ENCODE data around the gene TLE5. TPM values are rescaled to one million over a fixed set of nuclear protein-coding genes. Genes with fewer than 3 reads are reported as not detected.

The TLE5 gene
- total and polyA plus RNA-seq, 2 of the 4 experiments (the other 2 are of a cell fraction), result 119 to 407 TPM

DNA sequence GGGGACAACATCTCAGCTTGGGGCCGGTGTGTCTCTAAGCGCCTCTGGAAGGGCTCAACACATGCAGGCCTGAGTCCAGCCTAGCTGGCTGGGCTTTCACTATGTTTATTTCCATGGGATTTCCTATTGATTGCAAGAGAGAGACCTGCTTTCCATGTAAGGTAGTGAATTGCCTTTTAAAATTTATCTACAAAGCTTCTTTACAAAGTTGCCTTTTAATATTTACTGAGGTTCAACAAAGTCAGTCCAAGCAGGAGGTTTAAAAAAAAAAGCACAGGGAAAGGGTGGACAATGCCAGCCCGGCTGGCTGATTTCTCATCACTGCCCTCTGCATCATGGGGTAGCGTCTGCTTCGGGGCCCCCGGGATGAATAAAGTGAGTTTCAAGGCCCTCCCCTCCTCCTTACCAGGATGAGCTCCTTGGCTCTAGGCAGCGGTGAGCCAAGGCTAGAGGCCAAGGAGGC, 49.0 kb downstream of the TLE5 start:
- TF ChIP-seq, protein P1, sequence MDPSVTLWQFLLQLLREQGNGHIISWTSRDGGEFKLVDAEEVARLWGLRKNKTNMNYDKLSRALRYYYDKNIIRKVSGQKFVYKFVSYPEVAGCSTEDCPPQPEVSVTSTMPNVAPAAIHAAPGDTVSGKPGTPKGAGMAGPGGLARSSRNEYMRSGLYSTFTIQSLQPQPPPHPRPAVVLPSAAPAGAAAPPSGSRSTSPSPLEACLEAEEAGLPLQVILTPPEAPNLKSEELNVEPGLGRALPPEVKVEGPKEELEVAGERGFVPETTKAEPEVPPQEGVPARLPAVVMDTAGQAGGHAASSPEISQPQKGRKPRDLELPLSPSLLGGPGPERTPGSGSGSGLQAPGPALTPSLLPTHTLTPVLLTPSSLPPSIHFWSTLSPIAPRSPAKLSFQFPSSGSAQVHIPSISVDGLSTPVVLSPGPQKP (IDR thresholded peaks at IDR 0.05; ENCODE audit: borderline replicate concordance, low read depth, low read length), result no peak
- TF ChIP-seq MAZ (IDR thresholded peaks at IDR 0.05; ENCODE audit: borderline replicate concordance, low read depth, low read length) (no peak), NFE2L2 (IDR thresholded peaks at IDR 0.05; ENCODE audit: low read depth, low read length) (no peak), FOS (IDR thresholded peaks at IDR 0.05; ENCODE audit: low read depth, low read length) (no peak), RAD21 (IDR thresholded peaks at IDR 0.05; ENCODE audit: low read length) (no peak), BHLHE40 (IDR thresholded peaks at IDR 0.05; ENCODE audit: low read depth, low read length) (no peak), SMC3 (IDR thresholded peaks at IDR 0.05; ENCODE audit: low read depth, low read length) (no peak), MXI1 (IDR thresholded peaks at IDR 0.05; ENCODE audit: borderline replicate concordance, low read depth, low read length) (no peak)
- TF ChIP-seq, protein P2, sequence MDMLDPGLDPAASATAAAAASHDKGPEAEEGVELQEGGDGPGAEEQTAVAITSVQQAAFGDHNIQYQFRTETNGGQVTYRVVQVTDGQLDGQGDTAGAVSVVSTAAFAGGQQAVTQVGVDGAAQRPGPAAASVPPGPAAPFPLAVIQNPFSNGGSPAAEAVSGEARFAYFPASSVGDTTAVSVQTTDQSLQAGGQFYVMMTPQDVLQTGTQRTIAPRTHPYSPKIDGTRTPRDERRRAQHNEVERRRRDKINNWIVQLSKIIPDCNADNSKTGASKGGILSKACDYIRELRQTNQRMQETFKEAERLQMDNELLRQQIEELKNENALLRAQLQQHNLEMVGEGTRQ (IDR thresholded peaks at IDR 0.05; ENCODE audit: low read depth, low read length), result no peak
- TF ChIP-seq, protein P3, sequence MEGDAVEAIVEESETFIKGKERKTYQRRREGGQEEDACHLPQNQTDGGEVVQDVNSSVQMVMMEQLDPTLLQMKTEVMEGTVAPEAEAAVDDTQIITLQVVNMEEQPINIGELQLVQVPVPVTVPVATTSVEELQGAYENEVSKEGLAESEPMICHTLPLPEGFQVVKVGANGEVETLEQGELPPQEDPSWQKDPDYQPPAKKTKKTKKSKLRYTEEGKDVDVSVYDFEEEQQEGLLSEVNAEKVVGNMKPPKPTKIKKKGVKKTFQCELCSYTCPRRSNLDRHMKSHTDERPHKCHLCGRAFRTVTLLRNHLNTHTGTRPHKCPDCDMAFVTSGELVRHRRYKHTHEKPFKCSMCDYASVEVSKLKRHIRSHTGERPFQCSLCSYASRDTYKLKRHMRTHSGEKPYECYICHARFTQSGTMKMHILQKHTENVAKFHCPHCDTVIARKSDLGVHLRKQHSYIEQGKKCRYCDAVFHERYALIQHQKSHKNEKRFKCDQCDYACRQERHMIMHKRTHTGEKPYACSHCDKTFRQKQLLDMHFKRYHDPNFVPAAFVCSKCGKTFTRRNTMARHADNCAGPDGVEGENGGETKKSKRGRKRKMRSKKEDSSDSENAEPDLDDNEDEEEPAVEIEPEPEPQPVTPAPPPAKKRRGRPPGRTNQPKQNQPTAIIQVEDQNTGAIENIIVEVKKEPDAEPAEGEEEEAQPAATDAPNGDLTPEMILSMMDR (conservative IDR thresholded peaks at IDR 0.05; ENCODE audit: low read depth, low read length), result no peak
- Histone ChIP-seq H4K5ac (ENCODE audit: low read depth, low read length) (no peak overlapping the region), H3K9ac (ENCODE audit: low read depth, low read length) (no peak overlapping the region), H3K4me1 (ENCODE audit: control insufficient read depth, insufficient read depth, low read length) (no peaks in the 10 kb centered on the region), H3K23ac (ENCODE audit: low read depth, low read length) (no peak overlapping the region), H3K27ac (ENCODE audit: insufficient read depth, low read length) (no peak overlapping the region), H4K8ac (ENCODE audit: low read depth in 2 of 2, low read length in 2 of 2) (no peak overlapping the region), H2AFZ (replicated peaks; ENCODE audit: low read length, poor library complexity) (no peak overlapping the region), H2AK9ac (replicated peaks; ENCODE audit: low read depth, low read length, poor library complexity) (no peak overlapping the region), H3K79me1 (ENCODE audit: low read depth in 1 of 2, low read length in 2 of 2) (no peaks in the 10 kb centered on the region), H4K91ac (ENCODE audit: insufficient read depth, low read depth, low read length) (no peak overlapping the region), H2BK120ac (ENCODE audit: low read depth, low read length) (no peak overlapping the region), H3K4ac (ENCODE audit: low read depth, low read length) (no peak overlapping the region), H3K9me1 (ENCODE audit: insufficient read depth, low read length) (no peaks in the 10 kb centered on the region), H3K18ac (ENCODE audit: low read depth, low read length) (no peak overlapping the region), H2BK15ac (ENCODE audit: low read depth, low read length) (no peak overlapping the region), H2BK20ac (ENCODE audit: low read depth, low read length) (no peak overlapping the region), H2BK5ac (ENCODE audit: low read depth, low read length, poor library complexity, severe bottlenecking) (no peak overlapping the region), H3K4me2 (ENCODE audit: low read depth, low read length) (no peak overlapping the region), H3K14ac (replicated peaks; ENCODE audit: low read depth, low read length) (no peak overlapping the region), H3K4me3 (ENCODE audit: insufficient read depth, low read depth, low read length) (no peak overlapping the region), H2AK5ac (ENCODE audit: low read depth, low read length) (no peak overlapping the region), H3K9me3 (ENCODE audit: control insufficient read depth, insufficient read depth, low read length) (no peaks in the 10 kb centered on the region), H4K20me1 (ENCODE audit: insufficient read depth, low read length) (no peaks in the 10 kb centered on the region), H3K27me3 (ENCODE audit: control insufficient read depth, insufficient read depth, low read length) (peaks cover 16% of the 10 kb centered on the region), H3K36me3 (ENCODE audit: control insufficient read depth, insufficient read depth, low read length) (no peaks in the 10 kb centered on the region), H3K56ac (ENCODE audit: extremely low read depth, insufficient read depth, low read length) (no peak overlapping the region)
- ChIA-PET CTCF (interaction anchor here (1.5 kb wide), 1 partner anchor 10 kb away, joined by 3 read pairs; no protein-coding TSS in a partner anchor), POLR2A (ENCODE audit: unreplicated experiment) (no interaction called here)
- BruUV-seq (replicated peaks), result no TSS peak
- ATAC-seq (ENCODE audit: low read depth) (no peak), DNase-seq (no peak)
- WGBS, 2 experiments (ENCODE audit: extremely low coverage in 2 of 2, insufficient read length in 1 of 2), result no CpG with 5 or more reads among the region's 7 CpGs
- in situ Hi-C loops (cut with MboI; ENCODE audit: low sequenced_read_pairs) (no loop called here), intact Hi-C loops (cut with micrococcal nuclease) (no loop called here), dilution Hi-C loops (cut with HindIII; ENCODE audit: low sequenced_read_pairs, unreplicated experiment) (no loop called here)

Measured in IMR-90 (cell line).